ENCODE data around the gene MYO3B.

MYO3B gene

DNA sequence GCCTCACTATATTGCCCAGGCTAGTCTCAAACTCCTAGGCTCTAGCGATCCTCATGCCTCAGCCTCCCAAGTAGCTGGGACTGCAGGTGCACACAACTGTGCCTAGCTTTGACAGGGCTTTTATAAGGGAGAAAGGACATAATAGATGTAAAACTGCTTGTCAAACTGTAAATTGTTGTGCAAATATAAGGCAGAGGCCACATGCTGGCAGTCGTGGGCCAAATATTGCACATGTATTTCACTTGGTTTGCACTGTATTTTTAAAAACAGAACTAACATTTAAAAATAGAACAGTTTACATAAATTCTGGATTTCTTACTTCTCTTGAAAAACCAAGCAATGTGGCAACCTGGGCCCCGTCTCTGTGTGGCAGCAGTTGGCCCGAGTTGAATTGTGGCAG is 31.2 kb upstream of the MYO3B start:
- no peak for TF ChIP-seq ZNF121 (tag by site-specific recombination; IDR thresholded peaks at IDR 0.05)
- no peak for TF ChIP-seq GLI4 (tag by site-specific recombination; IDR thresholded peaks at IDR 0.05)
- TF ChIP-seq ZNF549 (tag by site-specific recombination; IDR thresholded peaks at IDR 0.05) = no peak
- TF ChIP-seq ZNF791 (tag by site-specific recombination; IDR thresholded peaks at IDR 0.05) = no peak
- no peak for TF ChIP-seq ZNF302 (tag by site-specific recombination; IDR thresholded peaks at IDR 0.05; ENCODE audit: low read depth)
- TF ChIP-seq, protein P1, sequence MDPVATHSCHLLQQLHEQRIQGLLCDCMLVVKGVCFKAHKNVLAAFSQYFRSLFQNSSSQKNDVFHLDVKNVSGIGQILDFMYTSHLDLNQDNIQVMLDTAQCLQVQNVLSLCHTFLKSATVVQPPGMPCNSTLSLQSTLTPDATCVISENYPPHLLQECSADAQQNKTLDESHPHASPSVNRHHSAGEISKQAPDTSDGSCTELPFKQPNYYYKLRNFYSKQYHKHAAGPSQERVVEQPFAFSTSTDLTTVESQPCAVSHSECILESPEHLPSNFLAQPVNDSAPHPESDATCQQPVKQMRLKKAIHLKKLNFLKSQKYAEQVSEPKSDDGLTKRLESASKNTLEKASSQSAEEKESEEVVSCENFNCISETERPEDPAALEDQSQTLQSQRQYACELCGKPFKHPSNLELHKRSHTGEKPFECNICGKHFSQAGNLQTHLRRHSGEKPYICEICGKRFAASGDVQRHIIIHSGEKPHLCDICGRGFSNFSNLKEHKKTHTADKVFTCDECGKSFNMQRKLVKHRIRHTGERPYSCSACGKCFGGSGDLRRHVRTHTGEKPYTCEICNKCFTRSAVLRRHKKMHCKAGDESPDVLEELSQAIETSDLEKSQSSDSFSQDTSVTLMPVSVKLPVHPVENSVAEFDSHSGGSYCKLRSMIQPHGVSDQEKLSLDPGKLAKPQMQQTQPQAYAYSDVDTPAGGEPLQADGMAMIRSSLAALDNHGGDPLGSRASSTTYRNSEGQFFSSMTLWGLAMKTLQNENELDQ (tag by site-specific recombination; IDR thresholded peaks at IDR 0.05; ENCODE audit: low read depth) = no peak
- Histone ChIP-seq H3K36me3 (ENCODE audit: control insufficient read depth in 2 of 2, insufficient read depth in 1 of 2, low read length in 2 of 2) (no peaks in the 10 kb centered on the region), H3K4me3 (ENCODE audit: low read depth, low read length) (no peak overlapping the region), H3K27ac (ENCODE audit: extremely low read depth, low read depth, low read length) (no peak overlapping the region), H3K4me1 (ENCODE audit: control insufficient read depth, insufficient read depth, low read length) (no peaks in the 10 kb centered on the region), H3K9me3 (ENCODE audit: control insufficient read depth, insufficient read depth, low read depth, low read length) (no peaks in the 10 kb centered on the region)
- CTCF ChIA-PET = no interaction called here
- POLR2A ChIA-PET = no interaction called here

DNA sequence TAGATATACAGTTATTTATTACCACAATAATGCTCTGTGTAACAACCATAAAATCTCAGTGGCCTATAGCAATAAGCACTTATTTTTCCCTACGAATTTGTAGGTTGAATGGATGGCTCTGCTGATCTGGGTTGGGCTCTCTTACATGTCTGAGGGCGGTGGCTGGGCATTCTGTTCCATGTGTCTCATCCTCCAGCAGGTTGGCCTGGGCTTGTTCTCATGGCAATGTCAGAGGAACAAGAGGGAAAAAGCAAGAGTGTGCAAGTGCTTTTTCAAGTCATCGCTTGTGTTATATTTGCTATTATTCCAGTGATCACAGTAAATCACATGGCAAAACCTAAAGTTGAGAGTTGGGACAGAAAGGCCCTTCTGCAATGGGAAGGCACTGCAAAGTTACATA is 30.4 kb upstream of the MYO3B start:
- TF ChIP-seq ZNF341 (tag by site-specific recombination; IDR thresholded peaks at IDR 0.05; ENCODE audit: low read depth) (no peak), KLF16 (tag by site-specific recombination; IDR thresholded peaks at IDR 0.05) (no peak), ZNF530 (tag by site-specific recombination; IDR thresholded peaks at IDR 0.05; ENCODE audit: low read depth) (no peak), ZNF610 (tag by site-specific recombination; IDR thresholded peaks at IDR 0.05; ENCODE audit: borderline replicate concordance) (no peak), HOXA7 (CRISPR knock-in tag; IDR thresholded peaks at IDR 0.05; ENCODE audit: borderline replicate concordance) (no peak), SCRT2 (tag by site-specific recombination; IDR thresholded peaks at IDR 0.05) (no peak), ZNF350 (tag by site-specific recombination; IDR thresholded peaks at IDR 0.05) (no peak), ZNF175 (tag by site-specific recombination; IDR thresholded peaks at IDR 0.05) (no peak)
- no peak overlapping the region for H3K27ac ChIP-seq (ENCODE audit: extremely low read depth, low read depth, low read length)
- no peaks in the 10 kb centered on the region for H3K36me3 ChIP-seq (ENCODE audit: control insufficient read depth in 2 of 2, insufficient read depth in 1 of 2, low read length in 2 of 2)
- no peak overlapping the region for H3K4me3 ChIP-seq (ENCODE audit: low read depth, low read length)
- no peaks in the 10 kb centered on the region for H3K9me3 ChIP-seq (ENCODE audit: control insufficient read depth, insufficient read depth, low read depth, low read length)
- CTCF ChIA-PET = interaction anchor here (1.1 kb wide), 1 partner anchor 14 kb away, joined by 3 read pairs; no protein-coding TSS in a partner anchor
- POLR2A ChIA-PET = no interaction called here
- no peaks in the 10 kb centered on the region for H3K4me1 ChIP-seq (ENCODE audit: control insufficient read depth, insufficient read depth, low read length)

DNA sequence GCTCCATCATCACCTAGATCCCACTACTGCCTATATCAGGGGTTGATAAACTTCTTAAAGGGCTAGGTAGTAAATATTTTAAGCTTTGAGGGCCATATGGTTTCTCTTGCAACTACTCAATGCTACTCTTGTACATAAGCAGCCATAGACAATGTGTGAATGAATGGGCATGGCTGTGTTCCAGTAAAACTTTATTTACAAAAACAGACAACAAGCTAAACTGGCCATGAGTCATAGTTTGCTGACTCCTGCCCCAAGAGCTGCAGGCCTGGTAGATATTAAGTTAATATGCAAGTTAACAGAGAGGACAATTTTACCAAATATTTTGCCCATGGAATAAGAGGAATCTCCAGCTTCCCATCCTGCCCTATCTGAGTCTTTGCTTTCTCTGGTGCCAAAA is 29.8 kb upstream of the MYO3B start:
- no peaks in the 10 kb centered on the region for H3K4me1 ChIP-seq (ENCODE audit: control insufficient read depth, insufficient read depth, low read length)
- ChIA-PET CTCF (interaction anchor here (1.1 kb wide), 1 partner anchor 13 kb away, joined by 3 read pairs; no protein-coding TSS in a partner anchor), POLR2A (no interaction called here)
- no peaks in the 10 kb centered on the region for H3K36me3 ChIP-seq (ENCODE audit: control insufficient read depth in 2 of 2, insufficient read depth in 1 of 2, low read length in 2 of 2)
- H3K27ac ChIP-seq (ENCODE audit: extremely low read depth, low read depth, low read length) = no peak overlapping the region
- no peak overlapping the region for H3K4me3 ChIP-seq (ENCODE audit: low read depth, low read length)
- H3K9me3 ChIP-seq (ENCODE audit: control insufficient read depth, insufficient read depth, low read depth, low read length) = no peaks in the 10 kb centered on the region
- no peak for TF ChIP-seq ZNF175 (tag by site-specific recombination; IDR thresholded peaks at IDR 0.05)
- TF ChIP-seq, protein P2, sequence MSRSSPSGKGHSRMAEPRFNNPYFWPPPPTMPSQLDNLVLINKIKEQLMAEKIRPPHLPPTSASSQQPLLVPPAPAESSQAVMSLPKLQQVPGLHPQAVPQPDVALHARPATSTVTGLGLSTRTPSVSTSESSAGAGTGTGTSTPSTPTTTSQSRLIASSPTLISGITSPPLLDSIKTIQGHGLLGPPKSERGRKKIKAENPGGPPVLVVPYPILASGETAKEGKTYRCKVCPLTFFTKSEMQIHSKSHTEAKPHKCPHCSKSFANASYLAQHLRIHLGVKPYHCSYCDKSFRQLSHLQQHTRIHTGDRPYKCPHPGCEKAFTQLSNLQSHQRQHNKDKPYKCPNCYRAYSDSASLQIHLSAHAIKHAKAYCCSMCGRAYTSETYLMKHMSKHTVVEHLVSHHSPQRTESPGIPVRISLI (tag by site-specific recombination; IDR thresholded peaks at IDR 0.05) = no peak
- no peak for TF ChIP-seq ZBTB8A (tag by site-specific recombination; IDR thresholded peaks at IDR 0.05)
- no peak for TF ChIP-seq ZNF23 (tag by site-specific recombination; IDR thresholded peaks at IDR 0.05; ENCODE audit: borderline replicate concordance)
- no peak for TF ChIP-seq ZBTB48 (tag by site-specific recombination; IDR thresholded peaks at IDR 0.05)
- TF ChIP-seq ZNF404 (tag by site-specific recombination; IDR thresholded peaks at IDR 0.05) = no peak
- TF ChIP-seq, protein P3, sequence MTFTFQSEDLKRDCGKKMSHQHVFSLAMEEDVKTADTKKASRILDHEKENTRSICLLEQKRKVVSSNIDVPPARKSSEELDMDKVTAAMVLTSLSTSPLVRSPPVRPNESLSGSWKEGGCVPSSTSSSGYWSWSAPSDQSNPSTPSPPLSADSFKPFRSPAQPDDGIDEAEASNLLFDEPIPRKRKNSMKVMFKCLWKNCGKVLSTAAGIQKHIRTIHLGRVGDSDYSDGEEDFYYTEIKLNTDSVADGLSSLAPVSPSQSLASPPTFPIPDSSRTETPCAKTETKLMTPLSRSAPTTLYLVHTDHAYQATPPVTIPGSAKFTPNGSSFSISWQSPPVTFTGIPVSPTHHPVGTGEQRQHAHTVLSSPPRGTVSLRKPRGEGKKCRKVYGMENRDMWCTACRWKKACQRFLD (tag by site-specific recombination; IDR thresholded peaks at IDR 0.05) = no peak
- no peak for TF ChIP-seq ZNF501 (tag by site-specific recombination; IDR thresholded peaks at IDR 0.05)
- TF ChIP-seq, protein P4, sequence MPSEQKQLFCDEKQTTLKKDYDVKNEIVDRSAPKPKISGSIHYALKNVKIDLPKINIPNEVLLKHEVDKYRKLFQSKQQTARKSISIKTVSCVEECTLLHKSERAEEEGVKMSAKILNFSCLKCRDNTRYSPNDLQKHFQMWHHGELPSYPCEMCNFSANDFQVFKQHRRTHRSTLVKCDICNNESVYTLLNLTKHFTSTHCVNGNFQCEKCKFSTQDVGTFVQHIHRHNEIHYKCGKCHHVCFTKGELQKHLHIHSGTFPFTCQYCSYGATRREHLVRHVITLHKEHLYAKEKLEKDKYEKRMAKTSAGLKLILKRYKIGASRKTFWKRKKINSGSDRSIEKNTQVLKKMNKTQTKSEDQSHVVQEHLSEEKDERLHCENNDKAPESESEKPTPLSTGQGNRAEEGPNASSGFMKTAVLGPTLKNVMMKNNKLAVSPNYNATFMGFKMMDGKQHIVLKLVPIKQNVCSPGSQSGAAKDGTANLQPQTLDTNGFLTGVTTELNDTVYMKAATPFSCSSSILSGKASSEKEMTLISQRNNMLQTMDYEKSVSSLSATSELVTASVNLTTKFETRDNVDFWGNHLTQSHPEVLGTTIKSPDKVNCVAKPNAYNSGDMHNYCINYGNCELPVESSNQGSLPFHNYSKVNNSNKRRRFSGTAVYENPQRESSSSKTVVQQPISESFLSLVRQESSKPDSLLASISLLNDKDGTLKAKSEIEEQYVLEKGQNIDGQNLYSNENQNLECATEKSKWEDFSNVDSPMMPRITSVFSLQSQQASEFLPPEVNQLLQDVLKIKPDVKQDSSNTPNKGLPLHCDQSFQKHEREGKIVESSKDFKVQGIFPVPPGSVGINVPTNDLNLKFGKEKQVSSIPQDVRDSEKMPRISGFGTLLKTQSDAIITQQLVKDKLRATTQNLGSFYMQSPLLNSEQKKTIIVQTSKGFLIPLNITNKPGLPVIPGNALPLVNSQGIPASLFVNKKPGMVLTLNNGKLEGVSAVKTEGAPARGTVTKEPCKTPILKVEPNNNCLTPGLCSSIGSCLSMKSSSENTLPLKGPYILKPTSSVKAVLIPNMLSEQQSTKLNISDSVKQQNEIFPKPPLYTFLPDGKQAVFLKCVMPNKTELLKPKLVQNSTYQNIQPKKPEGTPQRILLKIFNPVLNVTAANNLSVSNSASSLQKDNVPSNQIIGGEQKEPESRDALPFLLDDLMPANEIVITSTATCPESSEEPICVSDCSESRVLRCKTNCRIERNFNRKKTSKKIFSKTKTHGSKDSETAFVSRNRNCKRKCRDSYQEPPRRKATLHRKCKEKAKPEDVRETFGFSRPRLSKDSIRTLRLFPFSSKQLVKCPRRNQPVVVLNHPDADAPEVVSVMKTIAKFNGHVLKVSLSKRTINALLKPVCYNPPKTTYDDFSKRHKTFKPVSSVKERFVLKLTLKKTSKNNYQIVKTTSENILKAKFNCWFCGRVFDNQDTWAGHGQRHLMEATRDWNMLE (tag by site-specific recombination; conservative IDR thresholded peaks at IDR 0.05; ENCODE audit: low read depth) = no peak
- no peak for TF ChIP-seq ZNF777 (tag by site-specific recombination; IDR thresholded peaks at IDR 0.05; ENCODE audit: borderline replicate concordance)

Measured in HEK293 (cell line).